Glutamatergic neuron (in vitro differentiated cells): ENCODE results near the gene MED12L. TPM values are rescaled to one million over a fixed set of nuclear protein-coding genes. Genes with fewer than 3 reads are reported as not detected.
"Not testable (repeated sequence)": the region's sequence is repeated elsewhere in the genome, so short reads cannot be mapped to it uniquely, and the experiment has no call there.

Experiments used
- DNase-seq: peaks from one replicate; pipeline ENCODE4 v3.0.0; 2022
- H3K27ac Mint-ChIP-seq: one replicate; pipeline ENCODE4 v1.8.0; 2020; ENCODE audit warnings: mild to moderate bottlenecking, mixed read lengths, inconsistent platforms; ENCODE audit not compliant: unreplicated experiment
- H3K27me3 Mint-ChIP-seq: one replicate; pipeline ENCODE4 v1.8.0; 2020; ENCODE audit warnings: mild to moderate bottlenecking, moderate library complexity, mixed read lengths, inconsistent platforms; ENCODE audit not compliant: unreplicated experiment
- H3K36me3 Mint-ChIP-seq: one replicate; pipeline ENCODE4 v1.8.0; 2020; ENCODE audit warnings: mild to moderate bottlenecking, mixed read lengths, inconsistent platforms; ENCODE audit not compliant: unreplicated experiment
- H3K4me1 Mint-ChIP-seq: one replicate; pipeline ENCODE4 v1.8.0; 2020; ENCODE audit warnings: mild to moderate bottlenecking, low read depth, mixed read lengths, inconsistent platforms; ENCODE audit not compliant: unreplicated experiment
- H3K4me3 Mint-ChIP-seq: one replicate; pipeline ENCODE4 v1.8.0; 2020; ENCODE audit warnings: mild to moderate bottlenecking, mixed read lengths, inconsistent platforms; ENCODE audit not compliant: unreplicated experiment
- H3K9me3 Mint-ChIP-seq: one replicate; pipeline ENCODE4 v1.8.0; 2020; ENCODE audit warnings: mild to moderate bottlenecking, moderate library complexity, mixed read lengths, inconsistent platforms; ENCODE audit not compliant: unreplicated experiment
- total RNA-seq: library from RNA; stranded (reverse); fragmentation: NEBNext Ultra II Directional; extraction: Animal tissue kit (Norgen Biotek cat#: 25700); gene quantifications from one replicate; pipeline ENCODE4 v1.2.1, GENCODE V29; 2021; ENCODE audit not compliant: unreplicated experiment
- TF ChIP-seq, protein P1 (sequence below): fragments of 200-600 bp; sonication (generic); IDR thresholded peaks from one replicate; pipeline ENCODE4 v1.5.0; 2021; ENCODE audit not compliant: partially characterized antibody, unreplicated experiment

Gene MED12L
- total RNA-seq, 1 donor from 2014 or later: 7.8 TPM

DNA sequence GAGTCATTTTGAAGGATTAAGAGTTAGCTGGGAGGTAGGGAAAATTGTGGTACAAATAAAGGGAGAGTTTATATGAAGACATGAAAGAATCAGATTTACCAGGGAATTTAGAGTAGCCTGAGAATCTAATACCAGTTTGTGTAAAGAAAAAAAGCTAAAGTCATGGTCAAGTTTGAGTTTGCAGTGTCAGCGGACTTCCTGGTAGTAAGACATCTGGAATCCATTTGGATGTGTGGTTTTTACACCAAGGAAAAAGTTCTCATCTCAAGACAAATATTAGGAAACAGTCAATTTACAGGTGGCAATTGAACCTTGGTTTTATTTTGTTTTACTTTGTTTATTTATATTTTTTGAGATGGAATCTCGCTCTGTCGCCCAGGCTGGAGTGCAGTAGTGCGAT lies 300.6 kb downstream of the MED12L start:
- no peaks in the 10 kb centered on the region for H3K27me3 Mint-ChIP-seq

DNA sequence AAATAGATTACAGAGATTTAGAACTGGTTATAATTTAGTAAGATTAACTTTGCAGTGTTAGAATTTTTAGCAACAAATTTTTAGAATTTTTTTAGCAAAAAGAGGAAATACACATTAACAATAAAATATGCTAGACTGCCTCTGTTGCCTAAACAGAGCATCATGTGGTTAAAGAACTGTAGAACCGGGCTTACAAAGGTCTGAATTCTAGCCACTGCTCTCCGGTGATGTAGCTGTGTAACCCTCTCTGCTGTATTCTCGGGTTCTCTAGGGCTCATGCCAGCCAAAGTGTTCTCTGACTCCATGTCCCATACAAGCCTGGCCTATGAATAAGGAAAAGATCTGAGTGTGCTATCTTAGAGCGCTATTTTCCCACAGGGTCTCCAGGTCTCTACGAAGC lies 302.0 kb downstream of the MED12L start:
- H3K36me3 Mint-ChIP-seq: no peaks in the 10 kb centered on the region
- H3K9me3 Mint-ChIP-seq: peaks cover 2% of the 10 kb centered on the region

More for the DNA sequence above, 300.6 kb downstream of the MED12L start:
- DNase-seq: no peak
- H3K4me1 Mint-ChIP-seq: peaks cover 4% of the 10 kb centered on the region
- TF ChIP-seq, protein P1, sequence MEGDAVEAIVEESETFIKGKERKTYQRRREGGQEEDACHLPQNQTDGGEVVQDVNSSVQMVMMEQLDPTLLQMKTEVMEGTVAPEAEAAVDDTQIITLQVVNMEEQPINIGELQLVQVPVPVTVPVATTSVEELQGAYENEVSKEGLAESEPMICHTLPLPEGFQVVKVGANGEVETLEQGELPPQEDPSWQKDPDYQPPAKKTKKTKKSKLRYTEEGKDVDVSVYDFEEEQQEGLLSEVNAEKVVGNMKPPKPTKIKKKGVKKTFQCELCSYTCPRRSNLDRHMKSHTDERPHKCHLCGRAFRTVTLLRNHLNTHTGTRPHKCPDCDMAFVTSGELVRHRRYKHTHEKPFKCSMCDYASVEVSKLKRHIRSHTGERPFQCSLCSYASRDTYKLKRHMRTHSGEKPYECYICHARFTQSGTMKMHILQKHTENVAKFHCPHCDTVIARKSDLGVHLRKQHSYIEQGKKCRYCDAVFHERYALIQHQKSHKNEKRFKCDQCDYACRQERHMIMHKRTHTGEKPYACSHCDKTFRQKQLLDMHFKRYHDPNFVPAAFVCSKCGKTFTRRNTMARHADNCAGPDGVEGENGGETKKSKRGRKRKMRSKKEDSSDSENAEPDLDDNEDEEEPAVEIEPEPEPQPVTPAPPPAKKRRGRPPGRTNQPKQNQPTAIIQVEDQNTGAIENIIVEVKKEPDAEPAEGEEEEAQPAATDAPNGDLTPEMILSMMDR: no peak
- no peaks in the 10 kb centered on the region for H3K9me3 Mint-ChIP-seq
- no peak overlapping the region for H3K4me3 Mint-ChIP-seq
- no peak overlapping the region for H3K27ac Mint-ChIP-seq
- no peaks in the 10 kb centered on the region for H3K36me3 Mint-ChIP-seq

DNA sequence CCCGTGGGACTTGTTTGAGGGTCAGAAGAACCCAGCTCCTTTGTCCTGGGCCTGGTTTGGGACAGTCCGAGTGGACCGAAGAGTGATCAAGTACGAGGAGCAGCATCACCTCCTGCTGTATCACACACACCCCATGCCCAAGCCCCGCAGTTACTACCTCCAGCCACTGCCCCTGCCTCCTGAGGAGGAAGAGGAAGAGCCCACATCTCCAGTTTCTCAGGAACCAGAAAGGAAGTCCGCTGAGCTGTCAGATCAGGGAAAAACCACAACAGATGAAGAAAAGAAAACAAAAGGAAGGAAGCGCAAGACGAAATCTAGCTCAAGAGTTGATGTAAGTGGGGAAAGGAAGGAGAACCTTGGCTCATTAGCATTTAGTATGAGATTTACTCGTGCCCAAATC lies 302.4 kb downstream of the MED12L start:
- H3K27me3 Mint-ChIP-seq: no peaks in the 10 kb centered on the region
- no peaks in the 10 kb centered on the region for H3K36me3 Mint-ChIP-seq
- no peak for DNase-seq
- H3K9me3 Mint-ChIP-seq: peaks cover 2% of the 10 kb centered on the region
- no peak overlapping the region for H3K27ac Mint-ChIP-seq
- TF ChIP-seq, protein P1: no peak
- peaks cover 4% of the 10 kb centered on the region for H3K4me1 Mint-ChIP-seq
- H3K4me3 Mint-ChIP-seq: no peak overlapping the region

More for the DNA sequence above, 302.0 kb downstream of the MED12L start:
- H3K4me1 Mint-ChIP-seq: peaks cover 4% of the 10 kb centered on the region
- TF ChIP-seq, protein P1: no peak
- H3K27ac Mint-ChIP-seq: no peak overlapping the region
- H3K4me3 Mint-ChIP-seq: no peak overlapping the region
- no peaks in the 10 kb centered on the region for H3K27me3 Mint-ChIP-seq
- no peak for DNase-seq

DNA sequence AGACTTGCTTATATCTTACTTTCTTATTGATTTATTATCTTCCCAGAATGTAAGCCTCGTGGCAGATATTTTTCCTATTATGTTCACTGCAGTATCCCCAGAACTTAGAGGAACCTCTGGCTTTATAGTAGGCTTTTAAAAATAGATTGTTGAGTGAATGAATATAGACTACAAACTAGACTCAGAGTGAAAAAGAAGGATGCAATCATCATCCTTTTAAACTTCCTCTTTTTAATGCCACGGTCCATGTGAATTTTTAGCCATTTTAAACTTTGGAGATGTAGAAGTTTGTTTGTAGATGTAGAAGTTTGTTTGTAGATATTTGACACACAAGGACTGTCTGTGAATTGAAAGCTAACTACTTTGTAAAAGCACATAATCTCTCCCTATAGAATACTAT lies 306.3 kb downstream of the MED12L start:
- Mint-ChIP-seq H3K36me3 (no peaks in the 10 kb centered on the region), H3K27me3 (no peaks in the 10 kb centered on the region), H3K9me3 (peaks cover 2% of the 10 kb centered on the region), H3K27ac (no peak overlapping the region), H3K4me3 (no peak overlapping the region), H3K4me1 (no peaks in the 10 kb centered on the region)
- TF ChIP-seq, protein P1: no peak
- no peak for DNase-seq

DNA sequence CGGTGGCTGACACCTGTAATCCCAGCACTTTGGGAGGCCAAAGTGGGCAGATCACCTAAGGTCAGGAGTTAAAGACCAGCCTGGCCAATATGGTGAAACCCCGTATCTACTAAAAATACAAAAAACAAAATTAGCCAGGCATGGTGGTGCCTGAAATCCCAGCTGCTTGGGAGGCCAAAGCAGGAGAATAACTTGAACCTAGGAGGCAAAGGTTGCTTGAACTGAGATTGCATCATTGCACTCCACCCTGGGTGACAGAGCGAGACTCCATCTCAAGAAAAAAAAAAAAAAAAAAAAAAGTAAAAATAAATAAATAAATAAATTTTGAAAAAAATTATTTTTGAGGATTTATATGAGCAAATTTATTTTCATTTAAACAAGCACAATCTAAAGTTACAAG lies 306.7 kb downstream of the MED12L start:
- not testable (repeated sequence) for H3K27me3 Mint-ChIP-seq, H3K4me1 Mint-ChIP-seq, H3K27ac Mint-ChIP-seq, H3K9me3 Mint-ChIP-seq, DNase-seq, H3K4me3 Mint-ChIP-seq, H3K36me3 Mint-ChIP-seq
